GM12801 (cell line): Measurements from ENCODE around the gene LGALS7B.

Experiments
- TF ChIP-seq, protein P1 (sequence below): IDR thresholded peaks from one replicate; pipeline ENCODE4 v1.5.1; 2011; ENCODE audit warnings: control low read depth; ENCODE audit not compliant: insufficient read length; ENCODE audit errors: extremely low read depth

LGALS7B gene

GRCh38 chr19:38784224-38784623 lies 4.8 kb upstream of the LGALS7B start:
- TF ChIP-seq, protein P1, sequence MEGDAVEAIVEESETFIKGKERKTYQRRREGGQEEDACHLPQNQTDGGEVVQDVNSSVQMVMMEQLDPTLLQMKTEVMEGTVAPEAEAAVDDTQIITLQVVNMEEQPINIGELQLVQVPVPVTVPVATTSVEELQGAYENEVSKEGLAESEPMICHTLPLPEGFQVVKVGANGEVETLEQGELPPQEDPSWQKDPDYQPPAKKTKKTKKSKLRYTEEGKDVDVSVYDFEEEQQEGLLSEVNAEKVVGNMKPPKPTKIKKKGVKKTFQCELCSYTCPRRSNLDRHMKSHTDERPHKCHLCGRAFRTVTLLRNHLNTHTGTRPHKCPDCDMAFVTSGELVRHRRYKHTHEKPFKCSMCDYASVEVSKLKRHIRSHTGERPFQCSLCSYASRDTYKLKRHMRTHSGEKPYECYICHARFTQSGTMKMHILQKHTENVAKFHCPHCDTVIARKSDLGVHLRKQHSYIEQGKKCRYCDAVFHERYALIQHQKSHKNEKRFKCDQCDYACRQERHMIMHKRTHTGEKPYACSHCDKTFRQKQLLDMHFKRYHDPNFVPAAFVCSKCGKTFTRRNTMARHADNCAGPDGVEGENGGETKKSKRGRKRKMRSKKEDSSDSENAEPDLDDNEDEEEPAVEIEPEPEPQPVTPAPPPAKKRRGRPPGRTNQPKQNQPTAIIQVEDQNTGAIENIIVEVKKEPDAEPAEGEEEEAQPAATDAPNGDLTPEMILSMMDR, result no peak

DNA sequence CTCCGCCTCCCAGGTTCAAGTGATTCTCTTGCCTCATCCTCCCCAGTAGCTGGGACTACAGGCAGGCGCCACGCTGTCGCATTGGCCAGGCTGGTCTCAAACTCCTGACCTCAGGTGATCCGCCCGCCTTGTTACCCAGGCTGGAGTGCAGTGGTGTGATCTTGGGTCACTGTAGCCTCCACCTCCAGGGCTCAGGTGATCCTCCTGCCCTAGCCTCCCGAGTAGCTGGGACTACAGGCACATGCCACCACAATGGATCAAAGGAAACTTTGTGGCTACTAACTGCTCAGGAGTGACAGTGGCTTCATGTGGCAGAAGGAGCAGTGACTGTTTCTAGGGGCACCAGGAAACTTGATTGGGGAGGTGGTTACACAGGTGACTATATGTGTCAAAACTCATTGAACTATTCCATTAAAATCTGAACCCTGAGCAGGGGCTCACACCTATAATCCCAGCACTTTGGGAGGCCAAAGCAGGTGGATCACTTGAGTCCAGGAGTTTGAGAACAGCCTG lies 3.8 kb upstream of the LGALS7B start:
- TF ChIP-seq, protein P1, result no peak

DNA sequence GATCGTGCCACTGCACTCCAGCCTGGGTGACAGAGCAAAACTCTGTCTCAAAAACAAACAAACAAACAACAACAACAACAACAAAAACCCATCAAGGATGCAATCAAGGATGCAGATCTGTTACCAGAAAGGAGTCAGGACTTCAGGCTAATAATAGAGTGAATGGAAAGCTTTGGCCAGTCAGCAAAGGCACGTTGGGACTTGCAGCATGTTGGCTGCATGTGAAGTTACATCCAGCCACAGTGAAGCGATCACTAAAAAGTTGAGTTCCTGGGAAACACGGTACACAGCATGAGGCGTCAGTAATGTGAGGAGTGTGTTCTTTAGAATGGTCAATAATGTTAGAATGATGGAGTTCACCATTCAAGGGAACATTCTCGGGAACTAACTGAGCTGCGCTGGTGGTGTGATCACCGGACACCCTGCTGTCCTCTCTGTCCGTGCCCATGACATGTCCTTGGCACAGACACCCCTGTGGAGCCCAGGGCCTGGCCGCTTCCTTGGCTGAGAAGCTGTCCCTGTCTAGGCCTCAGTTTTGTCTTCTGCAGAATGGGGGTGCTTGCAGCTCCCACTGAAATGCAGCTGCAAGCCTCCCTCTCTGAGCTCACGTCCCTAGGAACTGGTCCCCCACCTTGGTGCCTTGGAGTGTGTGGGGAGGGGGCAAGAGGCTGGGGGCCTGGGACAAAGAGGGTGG lies 2.3 kb upstream of the LGALS7B start:
- TF ChIP-seq, protein P1, result no peak

DNA sequence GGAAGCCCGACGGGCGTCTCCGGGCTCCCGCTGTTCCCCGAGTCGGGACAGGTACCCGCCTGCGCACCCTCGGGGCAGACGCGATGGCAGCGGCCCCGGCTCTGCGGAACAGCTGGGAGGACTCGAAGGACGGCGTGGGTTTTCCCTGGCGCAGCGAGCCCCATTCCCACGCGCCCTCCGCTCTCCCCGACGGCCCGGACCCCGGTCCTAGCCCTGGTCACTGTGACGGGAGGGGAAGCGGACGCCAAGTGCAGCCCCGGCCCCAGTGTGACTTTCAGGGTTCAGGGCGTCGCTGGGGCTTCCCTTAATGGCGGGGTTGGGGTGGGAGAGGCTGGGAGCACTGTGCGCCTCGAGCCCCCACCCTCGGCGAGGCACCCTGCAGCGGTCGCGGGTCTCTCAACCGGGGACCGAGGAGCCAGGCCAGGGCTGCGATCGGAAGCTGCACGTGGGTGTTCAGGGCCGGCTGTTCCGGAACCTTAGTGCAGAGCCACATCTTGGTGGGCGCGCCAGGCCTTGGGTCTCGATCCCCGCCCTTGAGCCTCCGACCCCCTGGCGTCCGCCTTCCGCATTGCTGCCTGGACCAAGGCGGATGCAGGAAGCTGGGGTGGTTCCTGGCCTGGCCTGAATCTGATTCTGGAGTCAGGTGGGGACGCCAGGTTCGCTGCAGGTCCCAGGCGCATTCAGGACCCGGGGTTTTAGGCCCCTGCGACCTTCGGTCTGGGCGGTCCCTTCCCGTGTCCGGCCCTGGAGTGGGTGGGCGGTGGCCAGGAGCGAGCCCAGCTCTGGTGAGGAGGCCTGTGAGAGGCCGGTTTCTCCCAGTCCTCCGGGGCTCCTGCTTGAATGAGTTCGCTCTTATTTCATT lies 3.5 kb downstream of the LGALS7B start:
- TF ChIP-seq, protein P1, result no peak

GRCh38 chr19:38793177-38793576 lies 4.2 kb downstream of the LGALS7B start:
- TF ChIP-seq, protein P1, result no peak

DNA sequence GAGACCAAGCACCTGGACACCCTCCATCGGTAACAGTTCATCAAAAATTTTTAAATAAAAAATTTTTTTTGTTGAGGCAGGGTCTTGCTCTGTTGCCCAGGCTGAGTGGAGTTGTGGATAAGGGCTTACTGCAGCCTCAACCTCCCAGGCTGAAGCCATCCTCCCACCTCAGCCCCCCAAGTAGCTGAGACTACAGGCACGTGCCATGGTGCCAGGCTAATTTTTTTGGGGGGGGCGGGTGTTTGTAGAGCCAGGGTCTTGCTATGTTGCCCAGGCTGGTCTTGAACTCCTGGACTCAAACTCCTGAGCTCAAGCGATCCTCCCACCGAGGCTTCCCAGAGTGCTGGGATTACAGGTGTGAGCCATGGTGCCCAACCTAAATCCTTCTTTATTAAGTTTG lies 4.7 kb downstream of the LGALS7B start:
- TF ChIP-seq, protein P1, result no peak

GRCh38 chr19:38795549-38795948 lies 6.5 kb downstream of the LGALS7B start:
- TF ChIP-seq, protein P1, result no peak
